Ovary (tissue), 9 donors: Measurements from ENCODE around the gene EEFSEC. TPM values are rescaled to one million over a fixed set of nuclear protein-coding genes. Genes with fewer than 3 reads are reported as not detected.
A peak's percentile ranks its signal among the peaks of the same experiment; 100 is the strongest.

Source experiments
- DNase-seq, 5 donors: peaks; one replicate each; pipeline ENCODE4 v3.0.0-alpha.2; 2019 to 2020
- H3K27ac ChIP-seq, 2 donors: fragments of 200-600 bp; one replicate each; pipeline versions ENCODE4 v1.5.1 to v1.8.0; 2019 to 2022
- H3K27me3 ChIP-seq: fragments of 200-600 bp; one replicate; pipeline ENCODE4 v1.8.0; 2022
- H3K36me3 ChIP-seq: fragments of 200-600 bp; sonication (generic); one replicate; pipeline ENCODE4 v1.5.1; 2019
- H3K4me1 ChIP-seq: one replicate; pipeline ENCODE4 v1.8.1; 2013; ENCODE audit warnings: mild to moderate bottlenecking, moderate library complexity; ENCODE audit not compliant: insufficient read depth
- H3K4me3 ChIP-seq: fragments of 200-600 bp; sonication (generic); one replicate; pipeline ENCODE4 v1.5.1; 2017
- H3K9me3 ChIP-seq, 2 donors: fragments of 200-600 bp in 1 of 2; sonication (generic) in 1 of 2; one replicate each; pipeline versions ENCODE4 v1.5.1 to v1.8.1; 2013 to 2019; ENCODE audit warnings: mild to moderate bottlenecking in 1 of 2, moderate library complexity in 1 of 2
- EP300 ChIP-seq: sonication (generic); formaldehyde crosslinking; IDR thresholded peaks from one replicate; pipeline ENCODE4 v1.6.1; 2017; ENCODE audit warnings: antibody characterized with exemption
- POLR2A ChIP-seq: fragments of 450-650 bp; IDR thresholded peaks from one replicate; pipeline ENCODE4 v1.6.1; 2017; ENCODE audit warnings: antibody characterized with exemption, mild to moderate bottlenecking, moderate library complexity
- WGBS, 3 donors: extraction: QIAGEN DNeasy Blood & Tissue Kit in 1 of 3; methylation state at CpG; one replicate each; pipeline versions ENCODE4 v1.1.5 to v1.1.7; 2013 to 2017; 5-methylcytosine and 5-hydroxymethylcytosine counted together
- intact Hi-C, 4 donors: fragments of 100-400 bp; cut with DNase I; formaldehyde crosslinking; loops; one replicate each; pipeline versions ENCODE4 v1.11.0 to v1.15.1; 2022 to 2023
- polyA plus RNA-seq, 2 donors: library from polyadenylated mRNA; stranded (reverse); fragments of 200-250 nt in 1 of 2; fragments of 350-450 nt in 1 of 2; fragmentation: Illumina TruSeq in 1 of 2; extraction: RNeasy Lipid Tissue Mini Kit (QIAGEN cat#74804) in 1 of 2; gene quantifications; one replicate each; pipeline ENCODE4 v1.2.3, GENCODE V29; 2013 to 2014
- total RNA-seq, 7 donors: library from RNA; depleted of rRNA in 2 of 7; stranded (reverse); fragments of >200 nt in 2 of 7; fragmentation: NEBNext Ultra II Directional in 3 of 7; extraction: Animal tissue kit (Norgen Biotek cat#: 25700) in 3 of 7; gene quantifications; one replicate each; pipeline versions ENCODE4 v1.1.0 to v1.2.4, GENCODE V29; 2016 to 2023
- TF ChIP-seq, protein P1 (sequence below), 3 donors: fragments of 450-650 bp in 2 of 3; fragments of 200-600 bp in 1 of 3; IDR thresholded peaks; one replicate each; pipeline versions ENCODE4 v1.5.1 to v1.8.0; 2016 to 2022; ENCODE audit warnings: antibody characterized with exemption in 3 of 3, mild to moderate bottlenecking in 1 of 3
- donor health status: DM: no; HTN: no; CAD: no; lungs with moderate emphysema.
- donor health status: DM: no; HTN: no; CAD: no.
- donor health status: Bipolar disorder and iron deficiency.
- donor health status: DM: yes; HTN: yes; CAD: no.
- donor health status: DM: no; HTN: no; CAD: no.
- donor health status: DM: yes; HTN: yes; CAD: no.

EEFSEC gene
- total and polyA plus RNA-seq, 9 donors, result 6.8 to 21.0 (median 15.4) TPM

DNA sequence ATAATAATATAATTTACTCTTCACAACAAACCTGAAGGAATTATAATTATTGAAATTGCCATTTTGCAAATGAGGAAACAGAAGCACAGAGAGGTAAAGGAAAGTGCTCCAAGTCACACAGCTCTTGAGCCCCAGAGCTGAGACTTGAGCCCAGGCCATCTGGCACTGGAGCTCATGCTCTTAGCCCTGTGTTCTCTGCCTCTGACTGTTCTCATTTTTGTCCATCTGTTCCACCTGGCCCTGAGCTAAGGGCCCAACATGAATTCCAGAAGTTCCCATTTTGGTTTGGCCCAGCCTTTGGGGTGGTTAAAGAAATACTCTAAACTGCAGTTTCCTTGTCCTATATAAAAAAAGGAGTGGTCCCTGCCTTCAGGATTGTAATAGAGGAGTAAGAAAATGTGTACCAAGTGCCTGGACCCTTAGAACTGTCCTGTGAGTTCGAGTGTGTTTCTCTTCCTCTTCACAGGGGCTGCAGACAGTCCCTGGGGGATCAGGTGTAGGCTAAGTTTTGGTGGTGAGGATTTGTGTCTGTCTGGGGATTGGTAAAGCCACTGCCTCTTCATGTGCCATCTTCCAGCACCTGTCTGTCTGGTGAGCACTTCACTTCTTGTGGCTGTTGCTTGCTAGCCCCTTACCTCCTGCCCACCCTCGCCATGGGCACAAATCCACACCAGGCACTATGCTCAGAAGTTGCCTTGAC lies 221.6 kb downstream of the EEFSEC start:
- no peak overlapping the region for H3K4me3 ChIP-seq
- no peak overlapping the region for H3K27ac ChIP-seq
- H3K27me3 ChIP-seq, result no peaks in the 10 kb centered on the region
- no peak for DNase-seq
- intact Hi-C loops, result no loop called here
- H3K4me1 ChIP-seq, result peaks cover 11% of the 10 kb centered on the region
- no peaks in the 10 kb centered on the region for H3K9me3 ChIP-seq
- 87 to 96% (median 95%) methylated on average over 2 of the region's 2 CpGs for WGBS, 3 donors
- H3K36me3 ChIP-seq, result no peaks in the 10 kb centered on the region
- no peak for TF ChIP-seq EP300
- TF ChIP-seq, protein P1, sequence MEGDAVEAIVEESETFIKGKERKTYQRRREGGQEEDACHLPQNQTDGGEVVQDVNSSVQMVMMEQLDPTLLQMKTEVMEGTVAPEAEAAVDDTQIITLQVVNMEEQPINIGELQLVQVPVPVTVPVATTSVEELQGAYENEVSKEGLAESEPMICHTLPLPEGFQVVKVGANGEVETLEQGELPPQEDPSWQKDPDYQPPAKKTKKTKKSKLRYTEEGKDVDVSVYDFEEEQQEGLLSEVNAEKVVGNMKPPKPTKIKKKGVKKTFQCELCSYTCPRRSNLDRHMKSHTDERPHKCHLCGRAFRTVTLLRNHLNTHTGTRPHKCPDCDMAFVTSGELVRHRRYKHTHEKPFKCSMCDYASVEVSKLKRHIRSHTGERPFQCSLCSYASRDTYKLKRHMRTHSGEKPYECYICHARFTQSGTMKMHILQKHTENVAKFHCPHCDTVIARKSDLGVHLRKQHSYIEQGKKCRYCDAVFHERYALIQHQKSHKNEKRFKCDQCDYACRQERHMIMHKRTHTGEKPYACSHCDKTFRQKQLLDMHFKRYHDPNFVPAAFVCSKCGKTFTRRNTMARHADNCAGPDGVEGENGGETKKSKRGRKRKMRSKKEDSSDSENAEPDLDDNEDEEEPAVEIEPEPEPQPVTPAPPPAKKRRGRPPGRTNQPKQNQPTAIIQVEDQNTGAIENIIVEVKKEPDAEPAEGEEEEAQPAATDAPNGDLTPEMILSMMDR (IDR thresholded peaks at IDR 0.05), result no peak
- TF ChIP-seq POLR2A, result no peak

DNA sequence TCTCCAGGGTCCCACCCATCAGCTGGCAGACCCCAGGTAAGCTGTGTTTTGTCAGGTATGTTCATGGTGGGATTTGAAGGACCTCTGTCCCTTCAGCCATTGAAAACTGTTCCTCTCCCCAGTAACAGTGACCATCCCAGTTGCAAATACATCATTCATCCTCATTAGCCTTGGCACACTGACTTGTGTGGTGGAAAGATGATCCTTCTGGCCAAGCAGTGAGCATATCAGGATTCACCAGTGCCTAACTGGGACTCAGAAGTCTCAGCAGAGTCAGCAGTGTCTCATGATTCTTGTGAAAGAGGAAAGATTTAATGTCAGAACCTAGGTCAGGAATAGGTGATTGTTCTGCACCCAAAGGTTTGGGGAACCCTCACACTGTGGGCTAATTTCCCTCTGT lies 223.2 kb downstream of the EEFSEC start:
- intact Hi-C loops, result no loop called here
- no peaks in the 10 kb centered on the region for H3K9me3 ChIP-seq
- H3K4me3 ChIP-seq, result no peak overlapping the region
- H3K36me3 ChIP-seq, result no peaks in the 10 kb centered on the region
- H3K27ac ChIP-seq, result no peak overlapping the region
- no peak for DNase-seq
- no peak for TF ChIP-seq EP300
- TF ChIP-seq, protein P1 (IDR thresholded peaks at IDR 0.05), result no peak
- no peak for TF ChIP-seq POLR2A
- no peaks in the 10 kb centered on the region for H3K27me3 ChIP-seq
- peaks cover 11% of the 10 kb centered on the region for H3K4me1 ChIP-seq

DNA sequence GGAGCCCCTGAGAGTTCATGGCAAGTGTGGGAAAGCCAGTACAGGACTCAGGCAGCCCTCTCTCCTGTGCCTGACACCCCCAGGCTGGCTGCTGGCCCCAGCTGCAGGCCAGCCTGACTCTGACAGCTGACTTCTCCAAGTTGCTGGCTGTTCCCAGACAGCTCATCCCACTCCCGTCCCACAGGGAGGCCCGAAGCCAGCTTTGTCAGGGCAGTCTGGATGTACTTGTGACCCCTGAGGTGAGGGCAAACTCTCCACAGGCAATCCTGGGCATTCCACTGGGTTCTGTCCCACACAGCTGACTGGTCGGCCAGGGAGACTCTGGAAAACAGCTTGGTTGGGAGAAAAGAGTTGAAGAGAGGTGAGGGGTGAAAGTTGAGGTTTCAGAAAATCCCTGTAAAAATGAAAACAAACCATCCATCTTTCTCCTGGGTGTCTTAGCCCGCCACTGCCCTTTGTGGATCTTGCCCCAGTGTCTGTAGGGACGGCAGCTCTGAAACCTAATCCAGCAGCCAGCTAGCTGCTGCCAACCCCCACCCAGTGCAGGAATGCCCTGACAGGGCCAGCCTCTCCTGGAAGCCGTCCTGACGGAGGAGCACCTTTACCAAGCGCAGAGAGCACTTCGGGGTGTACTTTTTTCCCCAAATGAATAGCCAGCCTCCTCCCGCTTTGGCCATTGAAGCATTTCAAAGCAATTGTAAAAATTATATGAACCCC lies 225.5 kb downstream of the EEFSEC start:
- Histone ChIP-seq H3K27me3 (no peaks in the 10 kb centered on the region), H3K9me3 (no peaks in the 10 kb centered on the region), H3K4me3 (no peak overlapping the region), H3K36me3 (no peaks in the 10 kb centered on the region), H3K4me1 (peaks cover 11% of the 10 kb centered on the region), H3K27ac (peak overlapping the region; percentile 11 to 13)
- intact Hi-C loops, result no loop called here
- TF ChIP-seq, protein P1 (IDR thresholded peaks at IDR 0.05), result no peak
- TF ChIP-seq EP300 (no peak), POLR2A (no peak)
- peak in 3 of 5 donors; percentile 43 to 65 (median 65) for DNase-seq
- WGBS, 3 donors, result 33 to 38% (median 35%) methylated on average over 10 of the region's 10 CpGs

DNA sequence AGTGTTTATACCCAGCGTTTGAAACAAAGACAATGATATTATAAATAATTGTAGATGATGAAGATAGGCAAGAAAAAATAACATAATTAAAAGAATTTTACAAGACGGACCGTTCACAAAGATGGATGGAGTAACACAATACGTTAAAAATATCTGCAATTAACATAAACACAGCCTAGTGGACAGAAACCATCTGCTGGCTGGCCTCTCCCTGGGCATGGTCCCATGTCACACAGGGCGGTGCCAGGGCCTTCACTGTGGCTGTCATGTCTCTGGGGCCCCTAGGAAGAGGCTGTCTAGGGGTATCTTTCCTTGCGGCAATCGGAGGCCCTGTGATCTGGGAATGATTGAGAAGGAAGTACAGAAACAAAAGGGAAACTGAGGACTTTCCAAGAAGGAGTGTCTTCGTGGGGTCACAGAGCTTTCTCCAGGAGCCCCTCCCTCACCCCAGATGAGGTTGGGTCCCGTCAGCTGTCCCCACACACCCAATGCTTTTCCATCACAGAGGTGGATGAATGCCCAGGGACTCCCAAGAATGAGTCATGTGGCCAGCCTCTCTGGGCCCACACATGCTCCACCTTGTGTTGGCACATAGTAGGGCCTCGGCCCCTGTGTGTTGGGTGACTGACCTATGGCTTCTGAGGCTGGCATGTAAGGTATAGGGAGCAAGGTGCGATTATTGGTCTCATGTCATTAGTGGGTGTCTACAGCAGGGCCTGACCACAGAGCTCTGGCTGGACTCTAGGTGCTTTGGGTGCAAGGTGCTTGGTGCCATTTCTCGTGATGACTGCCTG lies 226.3 kb downstream of the EEFSEC start:
- intact Hi-C loops, result no loop called here
- Histone ChIP-seq H3K36me3 (no peaks in the 10 kb centered on the region), H3K9me3 (no peaks in the 10 kb centered on the region), H3K27me3 (no peaks in the 10 kb centered on the region), H3K4me3 (no peak overlapping the region), H3K27ac (no peak overlapping the region), H3K4me1 (peaks cover 11% of the 10 kb centered on the region)
- no peak for DNase-seq
- TF ChIP-seq EP300, result no peak
- TF ChIP-seq, protein P1 (IDR thresholded peaks at IDR 0.05), result no peak
- TF ChIP-seq POLR2A, result no peak
- WGBS, 3 donors, result 73 to 78% (median 78%) methylated on average over 12 of the region's 12 CpGs
